Endometrial microvascular endothelial cells (primary cell): ENCODE measurements around the gene EFCAB6. TPM values are rescaled to one million over a fixed set of nuclear protein-coding genes. Genes with fewer than 3 reads are reported as not detected.

Experiments
- in situ Hi-C: cut with HindIII; loops from 2 replicates; pipeline ENCODE4 v1.10.0; 2017; ENCODE audit warnings: low sequenced_read_pairs, low pct_unique_long_range_greater_than_20kb; ENCODE audit errors: inconsistent ontology term
- total RNA-seq: library from RNA; depleted of rRNA; stranded (reverse); fragments of >200 nt; gene quantifications from one replicate; pipeline ENCODE4 v1.2.3, GENCODE V29; 2015; ENCODE audit errors: inconsistent ontology term

The EFCAB6 gene, protein sequence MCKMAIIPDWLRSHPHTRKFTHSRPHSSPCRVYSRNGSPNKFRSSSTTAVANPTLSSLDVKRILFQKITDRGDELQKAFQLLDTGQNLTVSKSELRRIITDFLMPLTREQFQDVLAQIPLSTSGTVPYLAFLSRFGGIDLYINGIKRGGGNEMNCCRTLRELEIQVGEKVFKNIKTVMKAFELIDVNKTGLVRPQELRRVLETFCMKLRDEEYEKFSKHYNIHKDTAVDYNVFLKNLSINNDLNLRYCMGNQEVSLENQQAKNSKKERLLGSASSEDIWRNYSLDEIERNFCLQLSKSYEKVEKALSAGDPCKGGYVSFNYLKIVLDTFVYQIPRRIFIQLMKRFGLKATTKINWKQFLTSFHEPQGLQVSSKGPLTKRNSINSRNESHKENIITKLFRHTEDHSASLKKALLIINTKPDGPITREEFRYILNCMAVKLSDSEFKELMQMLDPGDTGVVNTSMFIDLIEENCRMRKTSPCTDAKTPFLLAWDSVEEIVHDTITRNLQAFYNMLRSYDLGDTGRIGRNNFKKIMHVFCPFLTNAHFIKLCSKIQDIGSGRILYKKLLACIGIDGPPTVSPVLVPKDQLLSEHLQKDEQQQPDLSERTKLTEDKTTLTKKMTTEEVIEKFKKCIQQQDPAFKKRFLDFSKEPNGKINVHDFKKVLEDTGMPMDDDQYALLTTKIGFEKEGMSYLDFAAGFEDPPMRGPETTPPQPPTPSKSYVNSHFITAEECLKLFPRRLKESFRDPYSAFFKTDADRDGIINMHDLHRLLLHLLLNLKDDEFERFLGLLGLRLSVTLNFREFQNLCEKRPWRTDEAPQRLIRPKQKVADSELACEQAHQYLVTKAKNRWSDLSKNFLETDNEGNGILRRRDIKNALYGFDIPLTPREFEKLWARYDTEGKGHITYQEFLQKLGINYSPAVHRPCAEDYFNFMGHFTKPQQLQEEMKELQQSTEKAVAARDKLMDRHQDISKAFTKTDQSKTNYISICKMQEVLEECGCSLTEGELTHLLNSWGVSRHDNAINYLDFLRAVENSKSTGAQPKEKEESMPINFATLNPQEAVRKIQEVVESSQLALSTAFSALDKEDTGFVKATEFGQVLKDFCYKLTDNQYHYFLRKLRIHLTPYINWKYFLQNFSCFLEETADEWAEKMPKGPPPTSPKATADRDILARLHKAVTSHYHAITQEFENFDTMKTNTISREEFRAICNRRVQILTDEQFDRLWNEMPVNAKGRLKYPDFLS (N-terminal part only)
- 0.46 TPM for total RNA-seq

DNA sequence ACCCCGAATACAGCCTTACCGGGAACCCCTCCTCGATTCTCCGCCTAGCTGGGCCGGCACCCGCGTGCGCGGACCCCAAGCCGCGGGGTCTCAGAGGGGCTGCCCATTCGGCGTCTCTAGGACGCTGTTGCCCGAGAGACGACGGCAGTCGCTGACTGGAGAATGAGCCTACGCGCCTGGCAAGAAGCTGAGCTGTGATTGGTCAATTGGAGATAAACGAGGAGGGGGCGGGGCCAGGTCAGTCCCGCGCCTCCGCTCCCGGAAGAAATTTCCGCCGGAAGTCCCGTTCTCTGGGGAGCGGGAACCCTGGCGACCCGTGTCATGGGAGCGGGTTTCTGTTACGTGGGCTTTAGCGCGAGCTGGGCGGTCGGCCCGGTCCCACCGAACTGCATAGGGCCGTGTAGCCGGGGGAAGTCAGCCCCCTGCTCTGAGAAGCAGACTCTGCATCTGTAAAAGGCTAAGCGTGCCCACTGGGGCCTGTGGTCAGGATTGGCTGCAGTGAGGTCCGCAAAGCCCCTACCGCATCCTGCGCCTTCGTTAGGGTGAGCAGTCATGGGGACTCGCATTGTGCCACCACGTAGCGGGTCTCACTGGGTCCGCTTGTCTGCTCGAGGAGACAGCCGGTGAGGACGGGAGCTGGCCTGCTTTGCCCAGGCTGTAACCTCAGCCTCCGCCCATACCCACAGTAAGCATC is at the start of gene EFCAB6:
EFCAB6 (minus strand) TSS at position 157 of the 694 bp plus-strand sequence. CDS start 29,987 bp downstream, outside the sequence.
- in situ Hi-C loops, result no loop called here

DNA sequence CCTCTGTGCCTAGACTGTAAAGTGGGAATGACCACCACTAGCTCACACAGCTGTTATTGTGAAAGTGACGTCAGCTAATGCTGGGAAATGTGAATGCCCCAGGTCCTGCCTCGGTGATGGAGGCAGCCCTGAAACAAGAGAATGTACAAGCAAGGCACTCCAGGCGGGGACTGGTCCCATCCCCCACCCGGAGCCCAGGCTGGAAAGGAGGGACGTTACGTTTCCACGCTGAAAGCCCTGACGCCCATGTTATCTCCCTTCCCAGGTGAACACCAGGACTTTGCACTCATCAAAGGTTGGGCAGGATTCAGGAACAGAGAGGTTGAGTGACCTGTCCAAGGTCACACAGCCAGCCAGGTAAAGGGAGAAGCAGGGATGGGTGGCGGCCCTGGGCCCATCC is 49.4 kb upstream of the EFCAB6 start:
- in situ Hi-C loops, result no loop called here

DNA sequence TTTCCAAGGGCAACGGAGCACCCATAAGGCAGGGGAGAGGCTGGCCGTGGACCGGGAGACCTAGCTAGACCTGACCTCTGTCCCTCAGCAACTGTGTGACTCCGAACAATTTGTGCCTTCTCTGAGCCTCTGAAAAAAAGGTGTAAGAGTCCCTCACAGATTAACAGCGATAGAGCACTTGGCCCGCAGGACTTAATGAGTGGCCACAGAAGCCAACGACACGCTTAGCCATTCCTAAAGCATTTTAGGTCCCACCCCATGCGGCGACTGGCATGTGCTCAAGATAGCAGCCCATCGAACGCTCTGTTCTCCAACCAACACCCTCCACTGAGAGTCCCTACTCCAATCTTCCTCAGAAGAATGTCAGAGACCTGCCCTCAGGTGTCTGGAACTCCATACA is 48.7 kb upstream of the EFCAB6 start:
- in situ Hi-C loops, result no loop called here

DNA sequence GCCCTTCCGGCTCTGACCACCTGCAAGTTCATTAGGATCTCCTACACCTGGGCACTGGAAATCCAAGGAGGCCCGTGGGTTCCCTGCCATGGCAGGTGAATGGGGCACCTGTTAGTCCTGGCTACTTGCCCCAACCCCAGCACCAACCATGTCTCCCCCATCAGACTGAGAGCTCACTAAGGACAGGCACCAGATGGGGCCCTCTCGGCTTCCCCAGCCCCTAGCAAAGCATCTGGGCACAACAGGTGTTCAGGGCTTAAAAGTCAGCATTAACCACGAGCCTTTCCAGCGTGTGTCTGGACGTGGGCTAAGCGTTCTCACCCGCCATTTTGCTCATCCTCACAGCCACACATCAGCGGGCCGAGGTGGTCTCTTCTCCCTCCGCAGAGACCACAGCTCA is 48.0 kb upstream of the EFCAB6 start:
- in situ Hi-C loops, result no loop called here

DNA sequence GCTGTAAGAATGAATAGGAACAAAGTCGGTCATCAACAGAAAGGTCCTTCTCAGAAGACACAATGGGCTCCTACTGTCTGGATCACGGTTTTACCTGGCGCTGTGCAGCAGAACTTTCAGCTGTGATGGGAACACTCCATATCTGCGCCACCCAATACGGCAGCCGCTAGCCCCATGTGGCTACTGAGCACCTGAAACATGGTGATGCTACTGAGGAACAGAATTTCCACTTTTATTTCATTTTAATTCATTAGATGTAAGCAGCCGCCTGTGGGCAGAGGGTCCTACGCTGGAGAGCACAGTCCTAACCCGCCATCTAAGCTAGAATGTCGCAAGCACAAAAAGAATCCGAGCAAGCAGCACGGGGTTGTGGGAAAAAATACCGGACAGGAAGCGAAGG is 47.5 kb upstream of the EFCAB6 start:
- in situ Hi-C loops, result no loop called here

DNA sequence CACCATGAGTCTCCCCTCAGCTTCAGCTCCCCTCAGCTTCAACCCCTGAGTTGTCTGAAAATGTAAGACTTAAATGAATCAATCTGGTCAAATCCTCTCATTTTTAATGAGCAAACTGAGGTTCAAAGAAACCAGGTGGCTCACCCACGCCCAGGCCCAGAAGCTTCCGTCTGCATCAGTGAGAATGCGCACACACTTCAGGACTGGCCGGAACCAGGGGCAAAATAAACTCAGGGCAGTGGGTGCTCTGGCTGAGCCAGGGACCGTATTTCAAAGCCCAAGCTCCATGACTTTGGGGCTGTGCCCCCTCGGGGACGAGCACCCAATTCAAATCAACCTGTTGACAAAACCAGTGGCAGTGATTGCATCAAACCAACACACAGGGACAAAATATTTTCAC is 47.1 kb upstream of the EFCAB6 start:
- in situ Hi-C loops, result no loop called here

DNA sequence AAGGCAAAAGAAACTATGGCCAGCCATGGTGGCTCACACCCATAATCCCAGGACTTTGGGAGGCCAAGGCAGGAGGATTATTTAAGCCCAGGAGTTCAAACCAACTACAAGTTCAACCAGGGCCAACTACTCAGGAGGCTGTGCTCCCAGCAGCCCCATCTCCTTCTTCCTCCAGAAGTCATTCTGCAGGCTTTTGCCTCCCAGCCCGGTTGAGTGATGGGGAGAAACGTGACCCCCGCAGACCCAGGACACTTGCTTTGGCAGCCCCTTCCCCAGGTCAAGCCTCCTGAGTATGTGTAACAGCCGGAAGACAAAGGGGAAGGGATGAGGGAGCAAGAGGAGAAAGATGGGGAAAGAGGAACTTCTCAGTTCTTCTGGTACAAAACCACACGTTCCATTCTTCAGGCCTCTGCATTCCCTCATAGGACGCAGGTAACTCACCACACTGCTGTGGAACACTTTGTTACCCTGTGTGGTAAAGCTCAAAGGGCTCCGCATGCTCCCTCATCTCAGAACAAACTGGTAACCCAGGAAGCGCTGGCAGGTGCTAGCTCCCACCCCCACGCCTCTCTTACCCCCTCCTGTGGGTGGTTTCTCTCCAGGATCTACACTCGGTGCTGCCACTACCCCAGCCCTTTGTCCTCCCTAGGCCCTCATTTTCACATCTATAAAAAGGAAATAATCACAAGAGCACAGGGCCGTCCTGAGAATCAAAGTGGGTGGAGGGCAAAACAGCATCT is 46.2 kb upstream of the EFCAB6 start:
- in situ Hi-C loops, result no loop called here

DNA sequence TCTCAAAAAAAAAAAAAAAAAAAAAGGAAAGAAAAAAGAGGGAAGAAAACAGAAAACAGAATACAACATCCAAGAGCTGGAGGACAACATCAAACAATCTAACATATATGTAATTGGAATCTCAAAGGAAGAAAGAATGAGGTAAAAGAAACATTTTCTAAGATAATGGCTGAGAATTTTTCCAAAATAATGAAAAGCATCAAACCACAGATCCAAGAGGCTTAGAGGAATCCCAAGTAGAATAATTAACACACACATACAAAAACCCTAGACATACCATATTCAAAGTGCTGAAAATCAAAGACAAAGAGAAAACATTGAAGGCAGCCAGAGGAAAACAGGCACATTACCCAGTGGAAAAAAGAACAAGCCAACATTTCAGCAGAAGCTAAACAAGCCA is 45.3 kb upstream of the EFCAB6 start:
- in situ Hi-C loops, result no loop called here

DNA sequence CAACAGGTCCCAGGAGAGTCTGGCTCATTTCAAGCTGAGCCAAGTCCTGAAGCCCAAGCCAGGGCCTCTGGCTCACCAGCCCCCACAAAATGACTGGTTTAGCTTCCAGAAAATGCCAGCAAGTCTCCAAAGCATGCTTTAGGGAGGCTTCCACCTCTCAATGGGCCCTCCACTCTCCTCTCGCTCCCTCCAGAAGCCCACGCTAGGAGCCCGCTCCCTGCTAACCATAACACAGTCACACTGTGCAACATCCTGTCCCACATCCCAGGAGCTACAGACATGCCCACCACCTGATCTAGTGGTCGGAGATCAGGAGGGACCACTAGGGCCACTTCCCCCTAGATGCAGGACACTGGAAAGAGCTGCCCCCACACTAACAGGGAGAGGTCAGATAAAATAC is 43.3 kb upstream of the EFCAB6 start:
- in situ Hi-C loops, result no loop called here

DNA sequence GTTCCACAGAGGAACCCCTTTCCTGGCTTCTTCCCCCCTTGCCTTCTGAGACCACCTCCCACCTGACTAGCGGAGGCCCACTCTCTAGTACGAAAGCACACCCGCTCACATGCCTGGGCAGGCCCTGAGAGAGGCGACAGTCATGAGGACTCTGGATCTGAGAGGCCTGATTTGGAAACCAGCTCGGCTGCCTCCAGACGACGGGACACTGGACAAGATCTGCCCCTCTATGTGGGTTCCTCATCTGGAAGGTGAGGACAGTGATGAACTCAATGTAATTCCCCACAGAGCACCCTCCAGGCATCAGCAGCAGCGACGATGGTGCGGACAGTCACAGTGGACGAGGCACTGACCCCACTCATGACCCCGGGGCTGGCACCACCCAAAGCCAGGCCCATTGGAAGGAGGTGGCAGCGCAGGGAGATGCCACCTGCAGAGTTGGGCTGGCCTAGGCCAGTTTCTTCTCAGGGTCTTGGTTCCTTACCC is 42.7 kb upstream of the EFCAB6 start:
- in situ Hi-C loops, result no loop called here

DNA sequence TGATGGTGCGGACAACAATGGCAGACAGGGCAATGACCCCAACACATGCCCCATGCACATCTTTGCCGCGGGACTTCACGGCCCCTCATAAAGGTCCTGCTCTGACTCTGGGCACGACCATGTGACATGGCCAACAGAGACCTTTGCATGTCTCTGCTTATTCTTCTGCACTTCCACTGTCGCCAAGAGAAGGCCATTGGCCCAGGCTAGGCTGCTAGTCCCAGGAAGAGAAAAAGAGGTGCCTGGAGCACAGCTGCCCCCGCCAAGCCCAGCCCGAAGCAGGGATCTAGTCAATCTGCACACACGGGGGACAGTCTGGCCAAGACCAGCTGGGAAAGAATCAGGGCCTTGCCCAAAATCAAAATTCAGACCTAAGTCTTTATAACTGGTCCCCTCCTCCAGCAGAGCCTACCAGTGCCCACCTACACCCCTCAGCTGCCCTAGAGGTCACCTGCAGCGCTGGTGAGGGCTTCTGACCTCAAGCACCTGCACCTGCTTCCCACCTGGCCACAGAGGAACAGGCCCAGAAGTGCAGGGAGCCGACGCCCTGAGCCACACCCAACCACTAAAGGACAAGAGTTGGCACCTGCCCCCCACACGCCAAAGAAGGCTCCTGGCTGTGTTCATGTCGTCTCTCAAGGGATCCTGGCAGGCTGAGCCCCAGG is 42.1 kb upstream of the EFCAB6 start:
- in situ Hi-C loops, result no loop called here

DNA sequence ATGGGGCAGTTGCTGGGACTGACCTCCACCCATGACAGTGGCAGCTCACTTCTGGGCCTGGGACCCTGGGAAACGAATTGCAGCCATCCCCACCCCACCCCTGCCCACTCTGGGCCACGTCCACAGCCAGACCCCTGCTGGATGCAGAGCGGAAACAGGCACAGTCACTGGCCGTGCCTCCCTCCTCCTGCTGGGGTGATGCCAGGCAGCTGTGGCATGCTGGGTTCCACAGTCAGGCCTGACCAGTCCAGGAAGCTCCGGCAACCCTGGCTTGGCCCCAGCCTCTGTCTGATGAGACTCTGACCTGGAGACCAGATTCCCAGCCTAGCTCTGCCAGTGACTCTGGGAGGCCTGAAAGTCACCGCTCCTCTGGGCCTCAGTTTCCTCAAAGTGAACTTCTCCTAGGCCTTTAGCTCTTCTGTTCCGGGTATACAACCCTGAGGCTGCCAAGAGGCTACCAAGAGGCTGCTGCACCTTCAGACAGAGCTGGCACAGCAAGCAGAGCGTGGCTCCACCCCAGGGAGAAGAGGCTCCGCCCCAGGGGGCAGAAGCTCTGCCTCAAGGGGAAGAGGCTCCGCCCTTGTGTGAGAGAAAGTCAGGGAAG is 41.3 kb upstream of the EFCAB6 start:
- in situ Hi-C loops, result no loop called here

DNA sequence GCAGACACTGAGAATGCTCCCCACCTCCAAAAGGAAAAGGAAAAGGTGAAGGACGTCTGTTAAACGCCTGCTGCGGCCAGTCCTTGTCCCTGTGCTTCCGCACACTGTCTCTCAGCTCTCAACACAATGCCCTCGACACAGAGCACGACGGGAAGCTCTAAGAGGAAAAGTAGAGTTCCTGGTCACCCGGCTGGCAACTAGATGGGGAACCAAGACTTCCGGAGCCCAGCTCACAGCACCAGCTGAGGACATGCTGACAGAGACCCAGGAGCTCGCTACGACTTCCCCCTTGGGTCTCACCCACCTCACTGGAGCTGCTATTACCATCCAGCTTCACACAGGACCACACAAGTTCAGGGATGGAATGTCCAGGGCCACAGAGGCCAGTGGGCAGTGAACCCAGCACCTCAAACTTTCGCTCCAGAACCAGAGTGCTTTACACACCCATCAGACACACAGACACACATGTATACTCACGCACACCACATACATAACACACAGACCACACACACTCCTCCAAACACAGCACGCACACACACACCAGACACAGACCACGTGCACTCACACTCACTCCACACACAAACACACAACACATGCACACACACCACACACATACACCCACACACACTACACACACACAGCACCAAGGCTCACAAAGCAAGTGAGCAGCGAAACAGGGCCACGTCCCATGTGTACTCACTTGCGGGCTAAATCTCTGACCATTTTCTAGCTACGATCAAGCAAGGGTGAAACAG is 40.6 kb upstream of the EFCAB6 start:
- in situ Hi-C loops, result no loop called here

DNA sequence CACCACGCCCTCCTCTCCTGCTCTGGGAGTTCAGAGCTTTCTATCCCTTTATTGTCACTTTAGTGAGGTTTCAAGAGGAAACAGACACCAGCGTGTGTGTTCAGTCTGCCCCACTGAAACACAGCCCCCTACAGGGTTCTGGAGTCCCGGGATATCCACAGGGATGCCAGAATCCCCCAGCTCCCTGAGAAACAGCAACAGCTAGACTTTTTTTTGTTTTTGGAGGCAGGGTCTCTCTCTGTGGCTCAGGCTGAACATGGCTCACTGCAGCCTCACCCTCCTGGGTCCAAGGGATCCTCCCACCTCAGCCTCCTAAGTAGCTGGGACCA is 39.8 kb upstream of the EFCAB6 start:
- in situ Hi-C loops, result no loop called here

DNA sequence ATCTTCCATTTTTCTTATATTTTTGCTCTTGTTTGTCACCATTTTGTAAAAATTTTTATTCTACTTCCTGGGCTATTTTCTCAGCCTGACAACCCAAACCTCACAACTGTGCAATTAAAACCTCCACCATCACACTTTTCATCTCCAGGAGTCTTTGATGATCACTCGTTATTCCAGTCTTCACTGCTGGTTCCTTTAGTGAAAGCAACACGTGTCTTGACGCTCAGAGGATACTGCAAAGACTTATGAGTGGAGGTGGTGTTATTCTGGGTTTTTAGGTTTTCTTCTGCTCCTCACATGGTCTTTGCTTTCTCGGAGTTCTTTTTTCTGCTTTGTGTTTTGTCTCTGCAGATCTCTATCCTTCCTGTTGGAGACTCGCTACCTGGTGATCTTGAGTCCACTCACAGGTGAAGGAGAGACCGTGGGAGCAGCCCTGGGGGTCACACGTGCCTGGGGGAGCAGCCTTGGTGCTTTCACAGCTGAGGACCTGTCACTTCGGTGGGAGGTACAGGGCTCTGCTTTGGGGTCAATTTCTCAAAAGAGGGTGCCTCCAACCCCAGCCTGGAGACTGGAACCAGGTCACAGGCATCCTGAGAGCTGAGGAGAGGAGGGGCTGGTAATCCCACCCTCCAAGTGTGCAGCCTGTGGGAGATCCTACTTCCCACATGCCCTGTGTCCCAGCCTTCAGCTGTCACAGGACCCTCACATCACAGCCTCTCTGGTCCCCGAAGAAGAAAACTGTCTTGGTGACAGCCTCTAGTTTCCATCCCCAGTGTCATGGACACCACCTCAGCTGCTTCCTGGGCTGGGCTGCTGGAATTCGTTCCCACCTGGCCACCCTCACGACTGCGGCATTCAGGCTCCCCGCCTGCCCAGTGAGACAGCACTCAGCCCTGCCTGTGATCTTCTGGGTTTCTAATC is 39.2 kb upstream of the EFCAB6 start:
- in situ Hi-C loops, result no loop called here

DNA sequence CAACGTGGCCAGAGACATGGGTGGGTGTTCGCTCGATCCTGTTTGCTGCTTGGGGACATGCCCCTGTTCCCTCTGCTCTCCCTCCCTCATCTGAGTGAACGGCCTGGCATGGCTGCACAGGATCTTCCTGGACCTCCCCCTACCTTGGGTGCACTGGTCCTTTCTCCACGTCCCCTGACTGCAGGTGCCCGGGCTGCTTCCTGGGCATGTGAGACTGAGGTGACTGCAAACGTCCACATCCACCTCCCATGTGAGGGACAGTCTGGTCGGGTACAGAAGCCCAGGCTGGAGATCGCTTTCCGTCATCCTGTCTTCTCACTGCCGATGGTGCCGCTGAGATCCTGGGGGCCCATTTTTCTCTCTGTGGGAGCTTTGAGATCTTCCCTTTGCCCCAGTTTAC is 38.4 kb upstream of the EFCAB6 start:
- in situ Hi-C loops, result no loop called here
